HL-60/S4 (cell line): ENCODE measurements around the gene UBE2E2.

ENCODE experiments used
- in situ Hi-C: fragments of 300-500 bp; cut with MboI; formaldehyde crosslinking; loops from 2 replicates; pipeline ENCODE4 v1.14.3; 2022; ENCODE audit warnings: low sequenced_read_pairs

UBE2E2 gene

DNA sequence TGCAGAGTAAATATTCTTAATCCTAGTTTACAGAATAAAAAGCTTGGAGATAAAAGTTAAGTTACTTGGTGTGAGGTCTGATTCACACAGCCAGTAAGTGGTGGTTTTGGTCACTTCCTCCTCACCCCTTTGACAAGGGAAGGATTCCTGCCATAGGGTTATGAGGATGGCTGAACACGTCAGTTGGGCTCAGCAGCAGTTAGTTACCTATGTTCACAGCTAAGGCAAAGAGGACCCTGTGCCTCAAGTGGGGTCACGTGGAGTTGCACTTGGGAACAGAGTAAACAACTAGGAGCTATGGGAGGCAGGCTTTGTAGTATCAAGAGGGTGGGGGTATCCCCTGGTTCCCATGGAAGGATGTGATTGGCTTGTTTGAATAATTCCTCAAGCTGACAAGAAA, 232.2 kb downstream of the UBE2E2 start:
- in situ Hi-C loops: no loop called here

DNA sequence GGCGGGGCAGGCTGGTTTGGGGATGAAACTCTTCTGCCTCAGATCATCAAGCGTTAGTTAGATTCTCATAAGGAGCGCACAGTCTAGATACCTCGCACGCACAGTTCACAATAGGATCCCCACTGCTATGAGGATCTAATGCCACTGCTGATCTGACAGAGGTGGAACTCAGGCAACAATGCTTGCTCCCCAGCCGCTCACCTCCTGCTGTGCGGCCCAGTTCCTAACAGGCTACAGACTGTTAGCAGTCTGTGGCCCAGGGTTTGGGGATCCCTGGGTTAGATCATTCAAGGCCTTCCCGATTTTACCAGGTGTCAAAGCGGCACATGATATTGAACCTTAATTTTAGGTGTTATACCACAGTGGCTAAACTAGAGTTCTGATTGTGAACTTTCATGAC, 232.8 kb downstream of the UBE2E2 start:
- in situ Hi-C loops: no loop called here

DNA sequence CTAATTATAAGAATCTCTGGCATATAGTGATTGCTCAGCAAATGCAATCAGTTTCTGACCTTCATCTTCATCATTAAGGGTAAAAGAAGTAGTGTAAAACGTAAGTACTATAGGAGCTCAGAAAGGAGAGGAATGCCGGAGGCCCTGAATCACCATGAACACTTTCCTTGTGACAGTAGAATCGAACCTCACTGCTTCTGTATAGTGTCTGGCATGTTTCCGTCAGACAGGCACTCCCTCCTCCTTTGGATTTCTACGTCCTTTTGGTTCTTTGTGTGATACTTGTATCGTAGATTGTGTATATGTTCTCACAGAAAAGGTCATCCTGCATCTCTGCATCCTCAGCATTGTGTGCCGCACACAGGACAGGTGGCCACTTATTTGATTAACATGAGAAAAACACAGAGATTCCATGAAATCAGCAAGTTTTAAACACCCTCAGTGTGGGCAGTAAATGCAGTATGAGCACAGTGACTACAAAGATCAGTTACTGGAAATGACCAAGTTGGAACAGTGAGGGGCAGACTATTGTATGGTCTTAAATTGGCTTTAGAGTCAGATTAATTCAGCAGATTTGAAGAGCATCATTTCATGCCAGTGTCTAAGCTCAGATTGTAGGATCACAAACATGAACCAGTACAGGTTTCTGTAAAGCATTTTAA, 234.5 kb downstream of the UBE2E2 start:
- in situ Hi-C loops: no loop called here

GRCh38 chr3:23438657-23439056, 235.5 kb downstream of the UBE2E2 start:
- in situ Hi-C loops: no loop called here

- in situ Hi-C loops: no loop called here
Observed at GRCh38 chr3:23439080-23439479, 236.0 kb downstream of the UBE2E2 start.

- in situ Hi-C loops: no loop called here
Observed at GRCh38 chr3:23440416-23441294, 237.5 kb downstream of the UBE2E2 start.

DNA sequence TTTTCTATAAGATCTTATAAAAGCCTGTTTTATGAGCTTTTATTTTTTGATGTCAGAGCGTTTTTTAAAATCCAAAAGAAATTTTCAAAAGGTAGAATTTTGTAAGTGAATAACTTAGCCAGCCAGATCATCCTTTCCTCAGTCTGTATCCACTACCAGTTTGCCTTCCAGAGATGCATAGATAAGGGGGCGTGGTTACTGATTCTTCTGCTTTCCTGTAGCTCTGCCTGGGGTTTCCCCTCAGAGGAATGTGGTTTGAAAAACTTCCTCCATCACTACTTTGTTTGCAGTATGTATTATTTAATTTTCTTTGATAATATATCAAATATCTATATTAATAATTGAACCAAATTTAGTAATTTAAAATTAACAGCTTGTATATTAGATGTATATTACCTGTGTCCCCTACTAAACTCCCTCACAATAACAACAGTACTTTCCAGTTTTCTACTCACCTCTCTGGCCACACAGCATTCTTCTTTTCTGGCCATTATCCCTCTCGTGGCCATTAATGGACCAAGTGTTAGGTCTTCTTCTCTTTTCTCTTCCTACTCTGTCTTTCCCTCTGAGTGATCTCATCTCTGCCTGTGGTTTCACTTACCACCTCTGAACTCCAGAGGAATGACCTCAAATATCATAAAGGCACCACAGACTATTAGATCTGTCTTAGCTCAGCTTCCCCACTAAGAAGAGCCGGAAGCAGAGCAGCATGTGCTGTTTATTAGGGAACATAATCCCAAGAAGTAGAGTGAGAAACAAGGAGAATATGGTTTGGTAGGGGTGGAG, 239.7 kb downstream of the UBE2E2 start:
- in situ Hi-C loops: no loop called here

DNA sequence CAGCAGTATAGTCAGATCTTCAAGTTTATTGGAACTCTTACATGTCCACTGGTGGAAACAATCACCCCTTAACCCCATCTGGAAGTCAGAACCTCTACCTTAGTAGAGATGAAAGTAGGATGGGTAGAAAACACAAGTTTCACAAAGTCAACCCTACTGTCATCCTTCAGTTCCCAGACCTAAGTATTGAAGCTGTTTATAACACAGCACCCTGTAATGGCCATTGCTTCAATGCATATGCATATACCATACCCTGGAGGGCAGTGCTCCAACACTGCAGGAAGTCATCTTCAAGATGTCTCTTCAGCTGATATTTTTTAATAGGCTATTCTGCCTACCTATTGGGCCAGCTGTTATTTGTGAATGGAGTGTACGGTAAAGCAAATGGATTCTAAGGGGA, 241.3 kb downstream of the UBE2E2 start:
- in situ Hi-C loops: no loop called here

DNA sequence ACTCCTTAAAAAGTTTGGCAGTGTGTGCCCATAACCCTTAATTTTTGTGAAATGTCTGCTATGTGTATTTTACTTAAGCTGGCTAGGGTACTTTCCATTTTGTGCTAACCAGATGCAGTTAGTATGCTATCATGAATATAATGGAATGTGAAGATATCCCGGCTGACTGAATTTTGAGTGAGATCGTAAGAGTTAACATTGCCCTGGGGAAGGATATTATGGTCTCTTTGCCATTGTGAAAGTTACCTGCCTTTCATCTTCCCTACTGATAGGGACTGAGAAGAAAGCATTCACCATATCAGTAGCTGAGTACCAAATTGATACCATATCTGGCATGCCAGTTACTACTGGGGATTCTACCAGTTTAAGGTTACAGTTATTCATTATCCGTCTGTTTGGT, 243.2 kb downstream of the UBE2E2 start:
- in situ Hi-C loops: no loop called here

DNA sequence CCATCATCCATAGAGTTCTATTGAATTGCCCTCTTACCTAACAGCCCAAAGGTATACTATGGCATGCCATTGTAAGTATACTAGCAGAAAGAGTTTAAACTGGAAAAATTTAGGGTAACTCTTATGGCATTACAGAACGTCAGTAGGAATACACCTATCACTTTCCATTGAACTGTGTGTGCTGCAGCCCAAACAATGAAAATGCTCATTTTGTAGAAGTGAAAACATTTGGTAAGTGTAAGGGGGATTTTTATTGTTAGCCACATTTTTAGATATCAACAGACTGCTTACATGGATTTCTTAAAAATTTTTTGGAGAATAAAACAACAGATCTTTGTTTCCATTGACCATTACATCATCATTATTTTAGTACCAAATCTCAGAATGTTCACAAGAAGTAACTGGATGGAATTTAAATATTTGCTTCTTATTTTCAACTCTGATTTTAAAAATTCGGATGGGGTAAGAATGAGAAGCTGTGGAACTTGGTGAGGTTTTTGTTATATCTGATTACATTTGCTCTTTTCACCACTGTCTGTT, 245.9 kb downstream of the UBE2E2 start:
- in situ Hi-C loops: no loop called here

- in situ Hi-C loops: no loop called here
Observed at GRCh38 chr3:23450051-23450450, 246.9 kb downstream of the UBE2E2 start.

GRCh38 chr3:23450806-23451205, 247.7 kb downstream of the UBE2E2 start:
- in situ Hi-C loops: no loop called here

DNA sequence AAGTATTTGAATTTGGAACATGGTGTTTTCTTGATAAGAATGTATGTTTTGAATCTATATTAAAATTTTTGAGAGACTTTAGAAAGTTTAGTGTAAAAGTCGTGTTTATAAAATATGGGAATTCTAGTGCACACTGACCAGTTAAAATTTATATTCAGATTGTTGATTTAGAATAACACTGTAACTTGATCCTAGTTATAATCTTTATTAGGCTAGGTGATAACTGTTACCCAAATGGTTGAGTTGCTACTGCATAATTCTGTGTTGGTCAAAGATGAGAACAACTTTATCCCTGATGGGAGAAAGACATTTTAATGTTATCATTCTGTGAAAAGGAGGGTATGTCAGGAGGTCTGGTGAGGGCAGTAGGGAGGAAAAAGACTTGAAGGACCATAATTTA, 249.3 kb downstream of the UBE2E2 start:
- in situ Hi-C loops: no loop called here

GRCh38 chr3:23455084-23455483, 252.0 kb downstream of the UBE2E2 start:
- in situ Hi-C loops: no loop called here

DNA sequence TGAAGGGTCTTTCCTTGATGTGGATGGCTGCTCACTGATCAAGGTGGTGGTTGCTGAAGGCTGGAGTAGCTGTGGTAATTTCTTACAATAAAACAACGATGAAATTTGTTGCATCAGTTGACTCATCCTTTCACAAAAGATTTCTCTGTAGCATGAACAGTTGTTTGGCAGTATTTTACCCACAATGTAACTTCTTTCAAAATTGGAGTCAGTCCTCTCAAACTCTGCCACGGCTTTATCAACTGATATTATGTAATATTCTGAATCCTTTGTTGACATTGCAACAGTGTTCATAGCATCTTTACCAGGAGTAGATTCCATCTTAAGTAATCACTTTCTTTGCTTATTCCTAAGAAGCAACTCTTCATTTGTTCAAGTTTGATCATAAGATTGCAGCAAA, 252.6 kb downstream of the UBE2E2 start:
- in situ Hi-C loops: no loop called here

GRCh38 chr3:23457697-23458096, 254.6 kb downstream of the UBE2E2 start:
- in situ Hi-C loops: no loop called here

GRCh38 chr3:23459465-23459864, 256.3 kb downstream of the UBE2E2 start:
- in situ Hi-C loops: no loop called here

GRCh38 chr3:23459889-23460546, 256.9 kb downstream of the UBE2E2 start:
- in situ Hi-C loops: no loop called here

DNA sequence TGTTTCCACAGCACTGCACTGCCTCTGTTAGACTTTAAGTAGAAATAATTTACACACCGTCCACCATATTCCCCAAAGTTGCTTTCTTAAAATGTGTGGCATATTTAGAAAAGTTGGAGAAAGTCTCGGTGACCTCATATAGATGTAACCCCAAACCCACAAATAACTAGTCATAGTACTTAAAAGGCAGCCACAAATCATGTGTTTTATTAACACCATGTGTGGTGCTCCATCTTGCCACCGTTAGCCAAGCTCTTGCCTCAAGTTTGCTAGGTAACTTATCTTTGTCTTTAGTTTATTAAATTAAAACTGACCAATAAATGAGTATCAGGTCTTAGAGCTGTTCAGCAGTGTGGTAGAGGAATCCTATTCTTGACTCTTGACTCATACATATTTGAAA, 257.9 kb downstream of the UBE2E2 start:
- in situ Hi-C loops: no loop called here

DNA sequence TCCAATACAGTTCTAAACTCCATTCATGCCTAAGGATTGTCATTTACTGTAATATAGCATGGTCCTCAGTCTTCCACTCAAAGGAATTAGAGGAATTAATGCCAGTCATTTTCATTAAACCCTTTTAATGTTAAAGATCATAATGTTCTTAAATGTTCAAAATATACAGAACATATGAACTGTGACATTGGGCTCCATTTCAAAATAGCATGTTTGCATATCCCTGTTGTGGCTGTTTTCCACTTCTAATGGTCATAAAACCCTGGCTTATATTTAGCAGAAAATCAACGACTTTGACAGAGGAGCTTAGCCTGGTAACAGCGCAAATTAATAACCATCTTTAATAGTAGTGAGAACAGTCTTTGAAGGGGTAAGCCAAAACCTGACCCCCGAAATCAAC, 260.7 kb downstream of the UBE2E2 start:
- in situ Hi-C loops: no loop called here

DNA sequence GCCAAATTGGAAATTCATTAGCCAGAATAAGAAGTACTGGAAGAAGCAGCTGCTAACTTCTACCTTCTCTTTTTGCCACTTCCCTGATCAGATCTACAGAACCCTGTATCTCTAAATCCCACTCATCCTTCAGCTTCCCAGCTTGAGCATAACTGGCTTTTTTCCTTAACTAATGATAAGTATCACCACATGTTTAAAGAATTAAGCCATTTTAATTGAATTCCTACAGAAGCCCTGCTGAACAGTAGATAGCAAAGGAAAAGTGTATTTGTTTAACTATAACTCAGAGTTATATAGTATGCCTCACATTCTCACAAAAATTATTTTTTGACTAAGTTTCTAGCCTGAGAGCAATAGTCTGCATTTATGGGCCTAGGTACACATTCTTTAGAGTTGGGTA, 262.4 kb downstream of the UBE2E2 start:
- in situ Hi-C loops: no loop called here
